ENCODE data around the gene CREB5.

The CREB5 gene

GRCh38 chr7:28808796-28809533 is 396.6 kb downstream of the CREB5 start:
- Histone ChIP-seq H3K4me3 (replicated peaks; ENCODE audit: low read depth, low read length) (no peak overlapping the region), H3K27me3 (replicated peaks; ENCODE audit: control insufficient read depth, insufficient read depth, low read length) (no peaks in the 10 kb centered on the region), H3K36me3 (ENCODE audit: control insufficient read depth, insufficient read depth, low read length) (no peaks in the 10 kb centered on the region)
- no peak for DNase-seq (ENCODE audit: extremely low read depth, insufficient read length)
- peak; percentile 8 for TF ChIP-seq CTCF (IDR thresholded peaks at IDR 0.05; ENCODE audit: insufficient read depth, low read length, poor library complexity, severe bottlenecking)

- Histone ChIP-seq H3K36me3 (ENCODE audit: control insufficient read depth, insufficient read depth, low read length) (no peaks in the 10 kb centered on the region), H3K4me3 (replicated peaks; ENCODE audit: low read depth, low read length) (no peak overlapping the region), H3K27me3 (replicated peaks; ENCODE audit: control insufficient read depth, insufficient read depth, low read length) (no peaks in the 10 kb centered on the region)
- no peak for TF ChIP-seq CTCF (IDR thresholded peaks at IDR 0.05; ENCODE audit: insufficient read depth, low read length, poor library complexity, severe bottlenecking)
- DNase-seq (ENCODE audit: extremely low read depth, insufficient read length): no peak
Observed at GRCh38 chr7:28811008-28811407, 398.7 kb downstream of the CREB5 start.

- TF ChIP-seq CTCF (IDR thresholded peaks at IDR 0.05; ENCODE audit: insufficient read depth, low read length, poor library complexity, severe bottlenecking): no peak
- no peaks in the 10 kb centered on the region for H3K36me3 ChIP-seq (ENCODE audit: control insufficient read depth, insufficient read depth, low read length)
- DNase-seq (ENCODE audit: extremely low read depth, insufficient read length): no peak
Observed at GRCh38 chr7:28811701-28812430, 399.5 kb downstream of the CREB5 start.

GRCh38 chr7:28812616-28813015 is 400.3 kb downstream of the CREB5 start:
- no peak for DNase-seq (ENCODE audit: extremely low read depth, insufficient read length)
- Histone ChIP-seq H3K4me3 (replicated peaks; ENCODE audit: low read depth, low read length) (no peak overlapping the region), H3K36me3 (ENCODE audit: control insufficient read depth, insufficient read depth, low read length) (no peaks in the 10 kb centered on the region), H3K27me3 (replicated peaks; ENCODE audit: control insufficient read depth, insufficient read depth, low read length) (no peaks in the 10 kb centered on the region)
- TF ChIP-seq CTCF (IDR thresholded peaks at IDR 0.05; ENCODE audit: insufficient read depth, low read length, poor library complexity, severe bottlenecking): no peak

More at GRCh38 chr7:28811701-28812430, 399.5 kb downstream of the CREB5 start:
- Histone ChIP-seq H3K4me3 (replicated peaks; ENCODE audit: low read depth, low read length) (no peak overlapping the region), H3K27me3 (replicated peaks; ENCODE audit: control insufficient read depth, insufficient read depth, low read length) (no peaks in the 10 kb centered on the region)

GRCh38 chr7:28813243-28813962 is 401.1 kb downstream of the CREB5 start:
- Histone ChIP-seq H3K36me3 (ENCODE audit: control insufficient read depth, insufficient read depth, low read length) (no peaks in the 10 kb centered on the region), H3K4me3 (replicated peaks; ENCODE audit: low read depth, low read length) (no peak overlapping the region), H3K27me3 (replicated peaks; ENCODE audit: control insufficient read depth, insufficient read depth, low read length) (no peaks in the 10 kb centered on the region)
- no peak for TF ChIP-seq CTCF (IDR thresholded peaks at IDR 0.05; ENCODE audit: insufficient read depth, low read length, poor library complexity, severe bottlenecking)
- no peak for DNase-seq (ENCODE audit: extremely low read depth, insufficient read length)

All from GM06990 (cell line).